22Rv1 (cell line): ENCODE data around the gene CD1D.

Experiments used
- H3K27ac ChIP-seq: fragments of 450-650 bp; 2 replicates; pipeline ENCODE4 v1.5.1; 2017
- ZFX ChIP-seq: fragments of 450-650 bp; IDR thresholded peaks from 2 replicates; pipeline ENCODE4 v1.6.1; 2017; ENCODE audit warnings: antibody characterized with exemption, borderline replicate concordance
- TF ChIP-seq, protein P1 (sequence below): fragments of 450-650 bp; IDR thresholded peaks from 2 replicates; pipeline ENCODE4 v1.5.1; 2017; ENCODE audit warnings: mild to moderate bottlenecking

The CD1D gene

DNA sequence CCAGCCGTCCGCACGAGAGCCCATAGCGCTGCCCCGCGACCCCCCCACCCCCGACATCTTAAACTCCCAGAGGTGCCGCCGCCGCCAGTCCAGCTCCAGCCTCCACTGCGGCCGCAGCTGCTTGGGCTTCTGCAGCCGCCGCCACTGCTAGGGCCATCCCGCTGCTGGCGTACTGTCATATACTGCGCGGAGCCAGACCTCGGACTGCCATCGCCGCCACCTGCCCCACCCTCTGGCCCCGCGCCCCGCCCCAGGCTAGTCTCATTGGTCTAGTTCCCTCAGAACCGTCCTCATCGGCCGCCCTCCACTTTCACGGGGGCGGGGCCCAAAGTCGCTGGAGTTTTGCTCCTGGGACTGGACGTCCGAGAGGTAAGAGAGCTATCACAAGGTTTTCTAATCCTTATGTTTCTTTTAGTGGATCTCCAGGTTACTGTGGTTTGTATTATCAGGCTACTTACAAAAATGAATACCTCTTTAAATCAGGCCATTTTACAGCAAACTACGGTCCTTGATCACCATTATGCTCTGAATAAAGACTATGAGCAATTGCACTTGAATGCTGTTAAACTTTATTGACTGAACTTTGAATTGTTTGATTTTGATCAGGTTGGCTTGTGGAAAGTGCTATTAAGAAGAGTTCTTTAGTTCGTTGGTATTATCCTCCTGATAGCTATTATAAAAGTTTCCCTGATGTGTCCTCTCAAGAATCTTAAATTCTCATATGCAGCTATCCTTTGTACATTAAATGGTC, 2.8 kb upstream of the CD1D start:
- no peak overlapping the region for H3K27ac ChIP-seq
- TF ChIP-seq, protein P1, sequence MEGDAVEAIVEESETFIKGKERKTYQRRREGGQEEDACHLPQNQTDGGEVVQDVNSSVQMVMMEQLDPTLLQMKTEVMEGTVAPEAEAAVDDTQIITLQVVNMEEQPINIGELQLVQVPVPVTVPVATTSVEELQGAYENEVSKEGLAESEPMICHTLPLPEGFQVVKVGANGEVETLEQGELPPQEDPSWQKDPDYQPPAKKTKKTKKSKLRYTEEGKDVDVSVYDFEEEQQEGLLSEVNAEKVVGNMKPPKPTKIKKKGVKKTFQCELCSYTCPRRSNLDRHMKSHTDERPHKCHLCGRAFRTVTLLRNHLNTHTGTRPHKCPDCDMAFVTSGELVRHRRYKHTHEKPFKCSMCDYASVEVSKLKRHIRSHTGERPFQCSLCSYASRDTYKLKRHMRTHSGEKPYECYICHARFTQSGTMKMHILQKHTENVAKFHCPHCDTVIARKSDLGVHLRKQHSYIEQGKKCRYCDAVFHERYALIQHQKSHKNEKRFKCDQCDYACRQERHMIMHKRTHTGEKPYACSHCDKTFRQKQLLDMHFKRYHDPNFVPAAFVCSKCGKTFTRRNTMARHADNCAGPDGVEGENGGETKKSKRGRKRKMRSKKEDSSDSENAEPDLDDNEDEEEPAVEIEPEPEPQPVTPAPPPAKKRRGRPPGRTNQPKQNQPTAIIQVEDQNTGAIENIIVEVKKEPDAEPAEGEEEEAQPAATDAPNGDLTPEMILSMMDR, result no peak
- TF ChIP-seq ZFX, result no peak

DNA sequence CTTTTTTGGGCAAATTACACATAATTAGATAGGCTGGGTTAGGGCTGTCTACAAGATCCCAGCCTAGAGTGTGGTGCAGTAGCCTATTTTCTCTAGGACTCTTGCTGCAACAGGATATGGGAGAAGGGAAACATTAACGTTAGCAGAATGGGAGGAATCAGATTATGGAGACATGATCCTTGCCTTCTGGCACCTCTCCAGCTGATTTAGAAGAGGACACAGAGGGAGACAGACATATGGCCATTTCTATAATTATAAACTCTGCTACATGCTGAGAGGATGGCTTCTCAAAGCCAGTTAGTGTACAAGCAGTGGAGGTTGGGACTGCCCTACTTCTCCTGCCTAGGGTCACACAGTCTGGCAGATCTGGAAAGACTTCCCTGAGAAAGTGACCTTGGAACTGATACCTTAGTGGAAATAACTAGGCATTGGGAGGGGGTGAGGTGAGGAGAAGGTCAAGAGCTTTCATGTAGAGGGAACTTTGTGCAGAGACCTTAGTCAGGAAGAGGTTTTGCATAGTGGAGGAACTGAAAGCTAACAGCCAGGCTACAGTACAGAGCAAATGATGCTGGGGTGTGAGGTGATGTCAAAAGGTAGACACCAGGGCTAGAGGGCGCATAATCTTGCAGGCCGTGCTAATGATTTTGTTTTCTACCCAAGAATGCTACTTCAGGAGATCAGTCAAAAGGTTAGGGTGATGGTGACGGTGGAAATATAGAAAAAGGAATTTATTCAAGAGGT, 1.2 kb upstream of the CD1D start:
- no peak overlapping the region for H3K27ac ChIP-seq
- no peak for TF ChIP-seq ZFX
- TF ChIP-seq, protein P1, result no peak

DNA sequence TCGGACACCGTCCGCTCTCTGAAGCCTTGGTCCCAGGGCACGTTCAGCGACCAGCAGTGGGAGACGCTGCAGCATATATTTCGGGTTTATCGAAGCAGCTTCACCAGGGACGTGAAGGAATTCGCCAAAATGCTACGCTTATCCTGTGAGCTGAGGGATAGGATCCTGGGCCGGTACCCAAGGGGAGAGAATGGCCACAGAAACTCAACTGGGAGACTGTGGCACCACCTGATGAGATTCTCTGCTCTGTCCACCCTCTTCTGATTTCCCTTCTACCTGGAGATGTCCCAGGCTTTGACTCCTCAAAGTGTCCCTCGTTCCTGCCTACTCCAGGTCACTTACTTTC, 855 bp downstream of the CD1D start:
- no peak overlapping the region for H3K27ac ChIP-seq
- TF ChIP-seq, protein P1, result no peak
- no peak for TF ChIP-seq ZFX

DNA sequence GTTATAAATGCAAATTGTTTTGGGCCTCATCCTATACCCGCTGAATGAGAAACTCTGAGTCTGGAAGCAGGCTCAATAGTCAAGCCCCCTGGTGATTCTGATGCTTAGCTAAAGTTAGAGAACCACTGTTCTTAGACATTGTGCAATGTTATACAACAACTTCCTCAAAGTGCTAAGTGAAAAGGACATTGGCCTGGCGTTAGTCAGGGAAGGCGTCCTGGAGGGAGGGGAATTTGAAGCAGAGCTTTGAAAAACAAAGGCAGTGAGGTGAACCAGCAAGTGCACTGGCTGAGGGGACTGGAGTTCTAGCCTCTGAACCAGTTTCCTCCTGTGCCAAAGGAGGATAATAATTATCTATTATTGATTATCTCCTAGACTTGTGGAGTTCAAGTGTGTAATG, 5.1 kb downstream of the CD1D start:
- H3K27ac ChIP-seq, result no peak overlapping the region
- TF ChIP-seq, protein P1, result no peak

DNA sequence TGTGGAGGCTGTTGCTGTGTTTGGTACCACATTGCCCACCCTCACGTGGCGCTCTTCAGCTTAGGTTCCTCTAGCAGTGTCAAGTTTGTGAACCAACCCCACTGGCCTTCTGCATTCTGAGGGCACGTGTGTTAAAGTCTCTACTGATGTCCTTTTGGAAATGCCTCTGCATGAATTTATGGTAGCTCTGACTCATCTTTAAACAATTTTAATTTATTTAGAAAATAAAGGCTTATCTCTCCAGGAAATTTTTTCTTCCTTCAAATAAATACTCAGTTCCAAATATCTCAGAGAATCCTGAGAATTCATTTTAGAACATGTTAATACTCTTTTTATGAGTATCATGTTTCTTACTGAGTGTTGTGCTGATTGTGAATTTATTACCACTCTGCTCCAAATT, 5.5 kb downstream of the CD1D start:
- H3K27ac ChIP-seq, result no peak overlapping the region
- TF ChIP-seq ZFX, result no peak
- TF ChIP-seq, protein P1, result no peak

DNA sequence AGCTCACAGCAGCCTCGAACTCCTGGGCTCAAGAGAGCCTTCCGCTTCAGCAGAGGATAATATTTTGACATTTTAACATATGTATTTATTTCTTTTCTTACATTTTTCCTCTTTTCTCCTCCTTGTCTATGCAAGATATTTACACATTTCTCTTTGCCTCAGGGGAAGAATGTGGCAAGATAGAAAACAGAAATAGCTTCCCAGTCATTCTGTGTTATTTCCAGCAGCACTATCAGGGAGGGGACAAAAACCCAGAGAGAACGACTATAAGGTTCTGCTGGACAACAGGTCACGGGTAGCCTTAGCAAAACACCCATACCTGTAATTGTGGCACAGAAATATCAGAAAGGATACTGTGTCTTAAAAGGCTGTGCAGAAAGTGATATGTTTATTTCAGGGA, 7.9 kb downstream of the CD1D start:
- TF ChIP-seq, protein P1, result no peak
- TF ChIP-seq ZFX, result no peak

DNA sequence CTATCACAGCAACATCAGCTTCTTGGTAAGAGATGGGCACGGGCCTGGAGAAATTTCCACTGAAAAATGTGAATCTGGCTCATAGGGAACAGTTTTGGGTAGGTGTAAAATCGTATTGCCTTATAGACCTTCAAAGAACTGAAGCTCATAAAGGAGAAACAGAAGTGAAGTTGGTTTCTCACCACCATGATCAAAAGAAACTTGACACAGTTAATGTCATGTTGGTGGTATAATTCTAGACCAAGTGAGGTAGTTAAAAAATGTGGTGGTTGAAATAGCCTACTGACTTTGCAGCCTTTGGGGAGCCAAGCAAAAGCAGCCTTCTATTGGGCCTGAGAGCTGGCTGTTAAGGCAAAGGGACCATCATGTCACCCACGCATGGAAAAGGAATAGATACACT, 8.9 kb downstream of the CD1D start:
- no peak overlapping the region for H3K27ac ChIP-seq
- TF ChIP-seq, protein P1, result no peak

More for the DNA sequence above, 7.9 kb downstream of the CD1D start:
- no peak overlapping the region for H3K27ac ChIP-seq
